Fibroblast of pulmonary artery (primary cell): ENCODE results near the gene CH25H.

Experiments used
- DNase-seq: peaks from one replicate; pipeline ENCODE4 v3.0.0-alpha.2; 2010; ENCODE audit warnings: low read depth
- H3K4me3 ChIP-seq: replicated peaks from 2 replicates; pipeline ENCODE4 v1.5.1; 2011; ENCODE audit warnings: low read depth, mild to moderate bottlenecking, control low read depth, low read length, moderate library complexity
- TF ChIP-seq, protein P1 (sequence below): IDR thresholded peaks from 2 replicates; pipeline ENCODE4 v1.5.1; 2011; ENCODE audit warnings: mild to moderate bottlenecking, control low read depth, low read length, inconsistent platforms; ENCODE audit errors: missing control alignments

Gene CH25H

DNA sequence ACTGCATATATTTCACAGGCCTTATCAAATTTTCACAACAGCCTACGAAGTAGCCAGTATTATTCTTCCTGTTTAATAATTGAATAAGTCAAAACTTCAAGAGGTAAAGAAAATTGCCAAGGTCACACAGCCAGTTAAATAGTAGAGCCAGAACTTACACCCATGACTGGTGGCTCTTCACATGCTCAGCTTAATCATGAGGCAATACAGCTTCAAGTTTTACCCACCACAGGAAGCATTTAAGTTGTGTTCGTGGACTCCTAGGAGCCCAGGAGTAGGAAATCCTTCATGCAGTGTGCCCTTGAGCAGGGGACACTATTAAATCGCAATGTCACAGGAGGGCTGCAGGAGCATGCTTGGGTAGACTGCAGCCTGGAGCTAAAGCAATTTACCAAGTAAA is 33.4 kb upstream of the CH25H start:
- TF ChIP-seq, protein P1, sequence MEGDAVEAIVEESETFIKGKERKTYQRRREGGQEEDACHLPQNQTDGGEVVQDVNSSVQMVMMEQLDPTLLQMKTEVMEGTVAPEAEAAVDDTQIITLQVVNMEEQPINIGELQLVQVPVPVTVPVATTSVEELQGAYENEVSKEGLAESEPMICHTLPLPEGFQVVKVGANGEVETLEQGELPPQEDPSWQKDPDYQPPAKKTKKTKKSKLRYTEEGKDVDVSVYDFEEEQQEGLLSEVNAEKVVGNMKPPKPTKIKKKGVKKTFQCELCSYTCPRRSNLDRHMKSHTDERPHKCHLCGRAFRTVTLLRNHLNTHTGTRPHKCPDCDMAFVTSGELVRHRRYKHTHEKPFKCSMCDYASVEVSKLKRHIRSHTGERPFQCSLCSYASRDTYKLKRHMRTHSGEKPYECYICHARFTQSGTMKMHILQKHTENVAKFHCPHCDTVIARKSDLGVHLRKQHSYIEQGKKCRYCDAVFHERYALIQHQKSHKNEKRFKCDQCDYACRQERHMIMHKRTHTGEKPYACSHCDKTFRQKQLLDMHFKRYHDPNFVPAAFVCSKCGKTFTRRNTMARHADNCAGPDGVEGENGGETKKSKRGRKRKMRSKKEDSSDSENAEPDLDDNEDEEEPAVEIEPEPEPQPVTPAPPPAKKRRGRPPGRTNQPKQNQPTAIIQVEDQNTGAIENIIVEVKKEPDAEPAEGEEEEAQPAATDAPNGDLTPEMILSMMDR, result no peak
- H3K4me3 ChIP-seq, result no peak overlapping the region
- DNase-seq, result no peak

DNA sequence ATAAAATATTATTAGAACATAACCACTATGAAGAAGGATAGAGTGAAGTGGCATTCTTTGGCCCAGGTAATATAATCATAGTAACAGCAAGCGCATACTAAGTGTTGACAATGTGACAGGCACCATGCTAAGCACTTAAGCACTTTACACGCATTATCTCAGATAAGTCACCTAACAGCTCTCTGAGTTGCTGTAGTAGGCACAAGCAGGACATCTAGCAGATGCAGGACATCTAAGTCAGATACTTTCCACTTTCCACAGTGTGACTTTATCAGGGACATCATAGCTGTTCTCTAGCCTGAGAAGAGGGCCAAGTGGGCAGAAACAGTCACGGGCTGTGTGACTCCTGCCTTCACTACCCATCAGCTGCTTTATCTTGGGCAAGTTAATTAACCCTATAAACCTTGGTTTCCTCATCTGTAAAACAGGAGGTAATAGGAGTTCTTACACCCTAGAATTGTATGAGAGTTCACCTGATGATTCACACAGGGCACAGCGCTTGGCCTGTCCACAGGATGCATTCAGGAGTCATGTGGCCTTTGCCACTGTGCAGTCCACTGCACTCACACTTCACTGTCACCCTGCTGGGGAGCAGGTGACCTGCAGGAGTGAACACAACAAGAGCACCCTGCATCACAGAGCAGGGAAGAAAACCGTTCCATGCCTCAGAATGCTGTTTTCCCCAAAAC is 32.0 kb upstream of the CH25H start:
- H3K4me3 ChIP-seq, result no peak overlapping the region
- TF ChIP-seq, protein P1, result no peak
- no peak for DNase-seq

DNA sequence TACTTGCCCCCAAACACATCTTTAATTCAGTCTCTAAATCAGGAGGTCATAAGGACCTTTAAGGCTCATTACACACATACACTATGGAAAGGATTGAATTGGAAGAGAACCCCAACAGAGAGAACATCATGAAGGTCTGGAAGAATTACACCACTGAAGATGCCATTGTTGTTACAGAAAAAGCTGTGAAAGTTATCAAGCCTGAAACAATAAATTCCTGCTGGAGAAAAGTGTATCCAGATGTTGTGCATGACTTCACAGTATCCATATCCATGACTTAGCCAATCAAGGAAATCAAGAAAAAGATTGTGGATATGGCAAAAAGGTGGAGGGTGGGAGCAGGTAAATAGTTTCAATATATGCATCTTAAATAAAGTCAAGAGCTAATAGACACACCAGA is 30.7 kb upstream of the CH25H start:
- no peak overlapping the region for H3K4me3 ChIP-seq
- DNase-seq, result no peak
- TF ChIP-seq, protein P1, result no peak

DNA sequence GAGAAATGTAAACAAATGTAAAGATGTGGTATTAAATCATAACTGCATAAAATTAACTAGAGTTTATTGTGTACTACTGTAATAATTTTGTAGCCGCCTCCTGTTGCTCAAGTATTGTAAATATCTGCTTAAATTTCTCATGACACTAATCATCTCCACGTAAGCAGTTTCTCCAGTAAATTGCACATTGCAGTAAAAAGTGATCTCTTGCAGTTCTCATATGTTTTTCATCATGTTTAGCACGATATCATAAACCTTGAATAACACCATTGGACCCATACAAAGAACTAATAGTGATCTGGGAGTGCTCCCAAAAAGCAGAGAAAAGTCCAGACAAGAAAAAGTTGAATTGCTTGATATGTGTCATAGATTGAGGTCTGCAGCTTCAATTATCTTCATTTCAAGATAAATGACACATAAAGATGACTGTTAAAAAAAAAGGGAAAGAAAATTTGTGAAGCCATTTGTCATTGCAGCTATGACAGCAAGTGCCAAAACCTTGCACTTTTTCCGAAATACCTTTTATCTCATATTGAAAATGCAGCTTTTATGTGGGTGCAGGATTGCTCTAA is 29.2 kb upstream of the CH25H start:
- TF ChIP-seq, protein P1, result no peak
- no peak for DNase-seq
- H3K4me3 ChIP-seq, result no peak overlapping the region

DNA sequence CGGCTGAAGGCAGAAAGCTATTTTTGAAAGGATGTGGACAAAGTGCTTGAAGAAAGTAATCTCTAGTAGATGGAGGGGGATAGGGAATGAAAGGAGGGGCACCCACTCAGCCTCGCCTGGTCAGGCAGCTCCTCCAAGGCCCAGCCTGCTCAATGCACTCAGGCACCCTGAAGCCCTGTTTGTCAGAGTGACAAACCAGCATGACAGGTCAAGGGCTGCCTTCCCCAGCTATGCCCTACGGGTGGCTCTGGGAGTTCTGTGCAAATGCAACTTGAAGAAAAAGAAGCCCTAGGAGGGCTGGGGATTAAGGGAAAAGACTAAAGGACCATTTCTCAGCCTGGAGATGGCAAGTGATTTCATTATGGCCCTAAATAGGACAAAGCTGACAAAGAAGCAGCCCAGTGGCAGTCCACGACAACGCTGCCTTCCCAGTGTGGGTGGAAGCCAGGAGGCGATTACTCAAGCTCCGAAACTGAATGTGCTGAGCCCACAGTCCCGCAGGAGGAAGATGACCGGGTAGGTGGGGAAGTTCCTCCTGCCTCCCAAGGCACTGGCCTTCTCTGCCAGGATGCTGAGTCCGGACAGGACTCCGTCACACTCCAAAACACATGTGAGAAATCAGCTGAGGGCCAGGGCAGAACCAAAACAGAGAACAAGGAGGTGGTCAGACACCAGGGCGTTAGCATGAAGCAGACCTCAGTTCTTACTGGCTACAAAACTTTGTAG is 28.1 kb upstream of the CH25H start:
- DNase-seq, result no peak
- TF ChIP-seq, protein P1, result no peak
- no peak overlapping the region for H3K4me3 ChIP-seq

DNA sequence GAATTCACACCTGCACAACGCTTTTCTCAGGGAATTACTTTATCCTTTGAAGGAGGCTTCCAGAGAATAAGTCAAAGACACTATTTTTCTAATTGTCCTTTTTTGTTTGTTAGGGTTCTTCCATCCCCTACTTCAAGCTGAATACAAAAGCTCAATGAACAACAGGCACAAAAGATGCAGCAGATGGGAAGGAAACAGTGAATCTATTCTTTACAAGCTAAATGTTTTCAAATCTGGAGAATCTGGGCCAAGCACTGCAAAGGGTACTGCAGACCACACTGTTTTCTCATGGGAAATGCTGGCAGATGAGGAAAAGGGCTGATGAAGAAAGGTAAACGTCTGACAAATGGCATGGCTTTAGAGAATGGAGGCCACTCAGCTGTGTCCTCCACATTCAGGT is 25.9 kb upstream of the CH25H start:
- no peak for DNase-seq
- H3K4me3 ChIP-seq, result no peak overlapping the region
- TF ChIP-seq, protein P1, result no peak
